CD4-positive, alpha-beta T cell treated with Interleukin-12 subunit alpha and Interleukin-12 subunit beta, for 1 hour (primary cell): ENCODE results near the gene MEGF11.

Experiments used
- DNase-seq: peaks from one replicate; pipeline ENCODE4 v3.0.0-alpha.2; 2020

The MEGF11 gene

GRCh38 chr15:65957451-65957850 lies 296.1 kb downstream of the MEGF11 start:
- no peak for DNase-seq

DNA sequence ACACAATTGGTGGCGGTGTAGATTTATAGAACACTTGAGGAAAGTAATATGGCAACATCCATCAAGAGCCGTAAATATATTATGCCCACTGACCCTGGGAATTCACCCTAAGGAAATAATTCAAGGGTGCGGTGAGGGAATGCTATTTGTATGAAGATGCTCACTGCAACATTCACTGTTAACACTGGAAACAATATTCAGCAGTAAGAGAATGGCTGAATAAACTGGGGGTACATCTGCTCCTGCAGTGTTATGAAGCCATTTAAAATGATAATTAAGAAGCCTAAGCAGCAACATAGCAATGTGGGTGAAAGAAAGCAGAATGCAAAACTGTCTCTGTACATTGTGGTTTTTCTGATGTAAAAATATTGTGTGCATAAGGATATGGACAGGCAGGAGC lies 296.7 kb downstream of the MEGF11 start:
- DNase-seq = no peak

DNA sequence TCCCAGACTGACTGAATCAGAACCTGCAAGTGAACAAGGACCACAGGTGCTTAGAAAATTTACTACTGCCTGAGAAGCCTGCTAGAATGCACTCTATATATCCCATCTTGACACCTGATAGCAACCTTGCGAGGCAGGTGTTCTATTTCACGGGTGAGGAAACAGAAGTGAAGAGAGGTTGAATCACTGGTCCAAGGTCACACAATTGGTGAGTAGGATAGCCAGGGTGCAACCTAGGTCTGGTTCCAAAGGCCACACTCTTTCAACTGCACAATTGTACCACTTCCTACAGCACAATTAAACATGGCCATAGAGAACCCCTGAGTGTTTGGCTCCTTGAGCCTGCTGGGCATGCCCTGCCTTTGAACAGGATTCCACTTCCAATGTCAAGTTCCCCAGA lies 297.2 kb downstream of the MEGF11 start:
- no peak for DNase-seq

DNA sequence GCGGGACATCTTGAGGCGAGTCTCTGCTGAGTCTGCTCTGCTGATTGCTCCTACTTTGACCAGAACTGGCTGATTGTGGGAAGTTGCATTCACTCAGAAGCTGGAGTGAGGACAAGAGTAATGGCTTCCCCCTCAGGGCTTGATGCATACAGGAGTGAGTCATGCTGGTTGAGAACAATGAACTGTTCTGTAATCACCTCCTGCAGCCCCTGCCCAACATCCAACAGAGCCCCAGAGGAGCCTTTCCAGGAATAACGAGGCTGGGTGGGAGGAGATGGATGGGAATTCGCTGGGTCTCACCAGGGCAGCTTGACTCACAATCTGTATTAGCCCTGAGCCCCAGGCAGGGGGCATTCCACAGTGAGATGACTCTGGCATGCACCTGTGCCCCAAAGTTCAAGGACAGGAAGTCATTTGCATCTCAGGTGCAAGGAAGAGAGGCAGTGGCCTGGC lies 299.2 kb downstream of the MEGF11 start:
- no peak for DNase-seq

- DNase-seq = no peak
These were observed 299.9 kb downstream of the MEGF11 start for GRCh38 chr15:65953622-65954021.

DNA sequence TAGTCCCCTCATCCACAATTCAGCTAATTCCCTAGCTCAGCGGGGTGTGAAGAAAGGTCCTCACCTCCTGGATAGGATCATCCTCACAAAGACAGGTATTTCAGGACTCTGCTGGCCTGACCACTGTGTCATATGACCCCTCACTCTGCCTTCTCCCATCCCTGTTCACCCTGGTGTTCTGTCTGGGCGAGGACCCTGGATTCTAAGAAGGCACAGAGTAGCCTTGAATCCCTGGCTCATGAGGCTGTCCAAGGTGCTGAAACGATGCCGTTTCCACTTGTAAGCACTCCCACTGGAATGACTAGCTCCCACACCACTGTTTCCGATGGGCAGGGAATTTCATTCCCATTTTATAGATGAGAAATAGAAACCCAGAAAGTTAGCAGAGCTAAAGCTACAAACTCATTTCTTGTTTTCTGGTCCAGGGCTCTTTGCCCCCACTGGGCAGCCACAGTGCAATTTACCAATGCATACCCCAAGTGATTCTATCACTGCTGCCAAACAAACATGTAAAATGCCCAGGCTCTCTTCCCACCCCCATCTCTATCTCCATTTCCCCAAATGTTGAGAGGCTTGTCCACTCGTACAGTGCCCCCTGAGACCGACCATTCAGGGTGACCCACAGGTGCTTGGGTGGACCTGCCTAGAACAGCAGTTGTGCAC lies 301.0 kb downstream of the MEGF11 start:
- DNase-seq = no peak

DNA sequence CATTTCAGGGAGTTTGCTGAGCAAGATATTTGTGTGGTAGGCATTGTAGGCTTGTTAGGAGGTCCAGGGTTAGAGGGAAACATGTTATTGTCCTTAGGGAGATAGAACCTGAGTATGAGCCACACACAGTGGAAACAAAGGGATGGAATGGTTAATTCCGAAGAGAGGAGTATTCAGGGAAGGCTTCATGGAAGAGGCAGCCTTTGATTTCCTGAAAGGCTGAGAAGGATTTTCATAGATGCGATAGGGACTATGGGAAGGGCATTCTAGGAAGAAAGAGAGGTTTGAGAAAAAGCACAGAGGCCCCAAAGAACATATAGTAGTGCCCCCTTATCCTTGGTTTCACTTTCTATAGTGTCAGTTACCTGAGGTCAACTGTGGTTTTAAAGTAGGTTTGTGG lies 302.5 kb downstream of the MEGF11 start:
- no peak for DNase-seq

DNA sequence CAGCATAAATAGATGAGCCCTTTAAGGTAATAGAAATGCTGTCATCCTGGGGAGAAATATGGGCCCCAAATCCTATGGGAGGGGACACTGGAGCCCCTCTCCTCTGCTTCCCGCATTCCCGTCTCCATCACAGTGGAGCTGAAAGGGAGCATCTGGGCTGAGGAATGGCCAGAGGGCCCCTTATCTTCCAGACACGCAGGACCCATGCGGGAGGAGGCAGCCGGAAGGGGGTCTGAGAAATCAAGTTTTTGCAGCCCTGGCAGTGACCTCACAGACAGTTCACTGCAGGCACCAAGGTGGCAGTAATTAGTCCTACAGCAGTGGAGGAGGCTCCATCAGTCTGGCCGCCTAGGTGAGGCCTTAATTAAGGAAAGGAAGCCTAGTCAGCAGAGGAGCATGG lies 304.1 kb downstream of the MEGF11 start:
- no peak for DNase-seq

DNA sequence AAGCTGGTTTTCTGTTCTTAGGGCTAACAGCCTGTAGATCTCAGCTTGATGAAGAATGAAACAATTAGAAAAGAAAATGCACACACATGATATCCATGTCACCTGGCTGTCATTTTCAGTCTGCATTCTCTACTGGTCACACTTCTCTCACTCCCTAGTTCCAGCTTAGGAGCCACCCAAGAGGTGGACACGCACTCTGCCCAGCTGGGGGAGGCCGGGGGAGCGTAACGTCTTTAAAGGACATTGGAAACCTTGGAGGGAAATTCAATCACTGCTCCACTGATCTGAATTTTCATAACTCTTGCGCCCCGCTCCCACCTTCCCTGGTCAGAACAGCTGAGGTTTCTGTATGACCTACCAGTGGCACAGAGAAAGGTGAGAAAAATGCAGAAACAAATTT lies 304.5 kb downstream of the MEGF11 start:
- no peak for DNase-seq

GRCh38 chr15:65948383-65948782 lies 305.2 kb downstream of the MEGF11 start:
- DNase-seq = no peak

DNA sequence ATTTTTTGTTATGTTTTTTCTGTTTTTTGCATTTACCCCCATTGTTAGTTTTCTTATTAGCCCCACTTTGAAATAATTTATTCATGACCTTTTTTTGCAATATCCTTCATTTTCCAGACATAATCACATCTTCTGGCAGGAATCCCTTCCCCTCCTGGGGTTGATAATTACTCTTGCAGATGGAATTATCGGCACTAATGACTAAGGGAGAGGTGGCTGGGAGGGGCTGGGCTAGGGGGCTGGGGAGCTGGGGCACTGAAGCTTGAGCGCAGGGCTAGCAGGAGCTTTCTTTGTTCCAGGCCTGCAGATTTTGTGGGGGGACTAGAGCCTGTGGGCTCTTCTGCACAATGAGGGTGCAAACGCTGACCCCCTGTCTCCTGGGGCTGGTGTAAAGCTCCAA lies 306.5 kb downstream of the MEGF11 start:
- DNase-seq = no peak

DNA sequence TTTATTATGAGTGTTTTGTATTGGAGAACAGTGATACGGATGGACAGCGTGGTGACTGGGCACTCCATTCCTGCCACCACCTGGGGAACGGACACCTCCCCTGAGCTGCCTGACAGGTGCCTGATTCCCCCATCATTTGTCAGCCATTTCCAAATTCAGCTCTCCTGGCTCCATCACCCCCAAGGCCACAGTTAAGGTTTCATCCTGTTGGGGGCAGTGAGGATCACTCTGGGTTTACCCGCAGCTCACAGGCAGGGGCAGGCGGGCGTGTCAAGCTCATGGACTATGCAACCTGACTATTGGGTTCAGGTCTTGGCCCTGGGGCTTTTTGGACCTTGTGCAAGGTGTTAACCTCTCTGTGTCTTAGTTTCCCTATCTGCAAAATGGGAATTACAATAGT lies 307.9 kb downstream of the MEGF11 start:
- no peak for DNase-seq

DNA sequence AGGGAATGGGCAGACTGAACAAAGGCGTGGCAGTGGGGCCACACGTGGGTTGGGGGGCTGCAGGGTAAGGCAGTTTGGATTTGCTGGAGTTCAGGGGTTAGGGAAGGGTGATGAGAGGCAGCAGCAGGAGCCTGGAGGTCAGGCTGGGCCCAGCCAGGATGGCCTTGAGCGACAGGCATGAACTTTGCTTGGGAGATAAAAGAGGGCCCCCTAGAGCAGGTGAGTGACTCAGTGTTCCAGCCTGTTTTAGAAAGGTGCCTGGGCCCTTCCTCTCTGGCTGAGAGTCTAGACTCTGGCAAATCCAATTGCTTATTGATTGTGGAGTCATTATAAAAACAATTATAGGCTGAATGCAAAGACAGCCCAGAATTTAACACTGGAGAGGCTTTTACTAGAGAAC lies 309.1 kb downstream of the MEGF11 start:
- DNase-seq = no peak

GRCh38 chr15:65942436-65942835 lies 311.1 kb downstream of the MEGF11 start:
- DNase-seq = no peak

- DNase-seq = no peak
These were observed 313.0 kb downstream of the MEGF11 start for GRCh38 chr15:65940618-65940909.

DNA sequence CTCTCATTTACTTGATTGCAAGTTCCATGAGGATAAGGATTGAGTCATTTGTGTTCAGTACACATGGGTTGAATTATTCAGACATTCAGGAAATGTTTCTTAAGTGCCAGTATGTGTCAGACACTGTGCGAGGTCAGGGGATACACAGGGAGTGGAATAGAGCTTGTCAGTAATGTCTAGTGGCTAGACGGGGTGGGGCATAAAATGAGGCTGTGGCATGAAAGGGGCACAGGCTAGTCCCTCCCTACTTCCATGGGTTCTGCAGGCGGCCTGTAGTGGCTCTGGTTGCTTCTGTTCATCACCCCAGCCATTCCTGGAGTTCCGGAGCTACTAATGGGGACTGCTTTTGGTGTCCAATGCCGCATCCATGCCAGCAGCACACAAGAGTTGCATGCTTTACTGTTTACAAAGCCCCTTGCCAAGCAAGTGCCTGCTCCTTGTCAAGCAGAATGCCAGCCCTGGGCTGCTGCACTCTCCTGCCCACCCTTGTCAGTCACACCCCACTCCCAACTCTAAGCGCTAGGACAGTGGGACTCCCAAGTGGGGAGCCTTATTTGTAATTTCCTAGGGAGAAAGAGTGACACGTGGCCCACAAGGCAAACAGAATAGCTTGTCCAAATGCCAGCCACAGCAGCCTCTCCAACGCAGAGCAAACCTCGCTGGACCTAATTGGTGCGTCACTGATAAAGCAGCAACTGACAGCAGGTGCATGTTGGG lies 313.5 kb downstream of the MEGF11 start:
- DNase-seq = no peak

- DNase-seq = no peak
These were observed 314.9 kb downstream of the MEGF11 start for GRCh38 chr15:65938604-65939003.

DNA sequence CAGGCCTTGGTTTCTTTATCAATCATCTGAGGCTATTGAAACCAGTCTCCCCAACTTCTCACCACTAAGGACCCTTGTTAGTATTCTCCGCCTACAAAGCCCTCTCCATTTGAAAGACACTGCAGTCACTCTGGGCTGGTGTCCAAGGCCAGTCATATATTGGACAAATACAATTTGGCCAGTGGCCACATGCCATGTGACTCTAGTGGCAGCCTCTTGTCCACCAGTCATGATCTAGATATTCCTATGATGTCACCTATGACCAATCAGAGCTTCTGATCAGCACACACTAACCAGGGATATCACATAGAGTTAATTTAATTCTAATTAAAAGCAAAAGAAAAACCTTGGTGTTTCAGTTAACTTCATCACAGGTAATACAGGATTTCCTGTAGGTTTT lies 316.1 kb downstream of the MEGF11 start:
- no peak for DNase-seq

DNA sequence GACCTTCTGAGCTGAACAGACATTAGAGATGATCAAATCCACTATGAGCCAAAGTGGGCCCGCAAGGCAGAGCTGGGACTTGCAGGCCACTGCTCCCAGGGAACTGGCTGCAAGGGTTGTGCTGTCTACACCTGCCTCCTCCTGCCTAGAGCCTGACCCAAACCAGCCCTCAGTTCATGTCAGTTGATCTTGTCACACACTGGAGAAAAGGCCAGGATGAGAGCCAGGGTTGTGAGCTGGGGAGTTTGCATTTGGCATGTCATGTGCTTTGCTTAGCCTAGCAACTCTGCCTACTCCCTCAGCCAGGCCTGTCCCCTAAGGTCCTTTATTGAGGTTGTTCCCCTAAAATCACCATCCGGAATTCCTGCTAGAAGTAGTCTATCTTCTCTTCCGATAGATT lies 316.5 kb downstream of the MEGF11 start:
- no peak for DNase-seq

GRCh38 chr15:65936282-65936681 lies 317.3 kb downstream of the MEGF11 start:
- no peak for DNase-seq

- no peak for DNase-seq
These were observed 318.2 kb downstream of the MEGF11 start for GRCh38 chr15:65935391-65935790.

DNA sequence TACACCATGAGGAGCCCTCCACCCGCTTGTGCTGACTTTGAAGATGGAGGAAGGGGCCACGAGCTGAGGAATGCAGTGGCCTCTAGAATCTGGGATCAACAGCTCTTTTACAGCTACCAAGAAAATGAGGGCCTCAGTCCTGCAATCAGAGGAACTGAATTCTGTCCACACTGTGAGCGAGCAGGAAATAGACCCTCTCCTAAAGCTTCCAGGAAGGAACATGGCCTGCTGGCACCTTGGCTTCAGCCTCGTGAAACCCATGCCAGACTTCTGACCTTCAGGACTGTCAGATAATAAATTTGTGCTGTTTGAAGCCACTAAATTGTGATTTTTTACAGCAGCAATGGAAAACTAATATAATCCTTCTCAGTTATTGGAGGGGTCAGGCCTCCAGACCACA lies 322.3 kb downstream of the MEGF11 start:
- DNase-seq = no peak

DNA sequence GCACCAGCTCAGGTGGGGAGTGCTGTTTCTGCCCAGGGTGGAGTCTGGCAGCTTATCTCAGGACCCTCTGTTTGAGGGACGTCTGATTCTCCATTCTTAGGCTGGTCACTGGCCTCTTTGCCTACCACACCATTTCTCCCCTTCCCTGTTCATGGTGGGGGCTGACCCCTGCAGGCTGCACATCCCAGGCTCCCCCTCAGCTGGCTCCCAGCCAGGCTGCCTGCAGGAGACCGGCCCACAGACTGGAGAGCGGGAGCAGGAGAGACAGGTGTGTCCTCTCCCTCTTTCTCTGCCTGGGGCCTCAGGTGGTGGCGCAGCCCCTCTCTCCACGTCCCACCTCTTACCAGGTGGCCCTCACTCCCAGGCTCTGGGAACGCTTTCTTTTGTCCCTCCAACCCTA lies 323.4 kb downstream of the MEGF11 start:
- DNase-seq = no peak

DNA sequence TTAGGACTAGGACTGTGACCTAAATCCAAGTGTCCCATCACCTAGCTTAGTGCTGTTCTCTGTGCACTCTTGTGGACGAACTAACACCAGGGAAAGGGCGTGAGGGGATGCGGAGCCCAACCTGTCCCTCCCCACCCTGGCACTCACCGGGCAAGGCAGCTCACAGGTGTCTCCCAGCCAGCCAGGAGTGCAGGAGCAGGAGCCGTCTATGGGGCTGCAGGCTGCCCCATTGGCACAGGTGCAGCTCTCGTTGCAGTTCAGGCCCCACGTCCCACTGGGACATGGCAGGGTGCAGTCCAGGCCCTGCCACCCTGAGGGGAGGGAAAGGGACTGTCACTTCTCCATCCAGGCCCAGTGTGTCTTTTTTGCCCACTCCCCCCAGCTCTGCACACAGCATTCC lies 324.0 kb downstream of the MEGF11 start:
- no peak for DNase-seq

GRCh38 chr15:65927545-65927944 lies 326.0 kb downstream of the MEGF11 start:
- DNase-seq = no peak
